ENCODE measurements around the gene BAIAP2. TPM values are rescaled to one million over a fixed set of nuclear protein-coding genes. Genes with fewer than 3 reads are reported as not detected.

The BAIAP2 gene
- total RNA-seq, 1 donor from 2014 or later, result 7.3 TPM

DNA sequence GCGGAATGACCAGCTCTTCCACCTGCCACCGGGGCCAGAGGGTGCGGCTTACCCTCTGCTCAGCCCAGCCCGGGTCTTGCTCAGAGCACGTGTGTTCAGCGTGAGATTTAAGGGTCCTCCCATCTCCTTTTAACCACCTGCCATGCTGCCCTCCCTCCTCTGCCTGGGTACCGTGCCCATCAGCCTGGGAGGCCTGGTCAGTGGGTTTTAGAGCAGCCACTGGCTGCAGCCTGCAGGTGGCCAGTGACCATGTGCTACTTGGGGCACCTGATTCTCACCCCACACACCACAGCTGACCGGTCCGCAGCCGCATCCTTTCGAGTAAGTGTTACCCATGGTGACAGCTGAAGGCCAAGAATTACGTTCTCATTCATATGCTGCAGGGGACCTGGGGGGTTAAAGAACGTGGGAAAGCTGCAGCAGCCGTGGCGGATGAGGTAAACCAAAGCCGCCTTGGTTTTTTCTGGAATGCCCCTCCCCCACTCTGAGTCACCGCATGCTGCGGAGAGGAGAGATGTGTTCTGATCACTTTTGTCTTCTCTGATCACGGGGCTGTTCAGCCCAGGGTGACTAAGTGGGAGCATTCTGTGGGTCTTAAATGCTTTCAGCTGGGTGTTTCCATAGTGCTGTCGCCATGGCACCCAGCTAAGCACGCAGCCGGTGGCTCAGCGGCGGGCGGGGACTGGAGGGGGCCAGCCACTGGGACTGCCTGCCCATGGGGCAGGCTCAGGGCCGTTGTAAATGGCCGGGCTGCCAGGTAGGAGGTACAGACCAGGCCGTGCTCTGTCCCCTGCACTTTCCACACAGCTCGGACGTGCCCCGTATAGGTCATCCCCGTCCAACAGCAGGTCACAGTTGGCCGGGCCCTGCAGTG is 59.8 kb downstream of the BAIAP2 start:
- Histone ChIP-seq H3K4me3 (ENCODE audit: low read length in 3 of 3) (peak overlapping the region in 1 of 3 donors; percentile 13), H3K4me1 (ENCODE audit: control insufficient read depth in 3 of 3, insufficient read depth in 3 of 3, low read length in 3 of 3) (peaks cover 28 to 46% (median 35%) of the 10 kb centered on the region in 3 donors), H3K9ac (ENCODE audit: low read depth in 1 of 3, low read length in 3 of 3) (peak overlapping the region in 1 of 3 donors; percentile 45)

DNA sequence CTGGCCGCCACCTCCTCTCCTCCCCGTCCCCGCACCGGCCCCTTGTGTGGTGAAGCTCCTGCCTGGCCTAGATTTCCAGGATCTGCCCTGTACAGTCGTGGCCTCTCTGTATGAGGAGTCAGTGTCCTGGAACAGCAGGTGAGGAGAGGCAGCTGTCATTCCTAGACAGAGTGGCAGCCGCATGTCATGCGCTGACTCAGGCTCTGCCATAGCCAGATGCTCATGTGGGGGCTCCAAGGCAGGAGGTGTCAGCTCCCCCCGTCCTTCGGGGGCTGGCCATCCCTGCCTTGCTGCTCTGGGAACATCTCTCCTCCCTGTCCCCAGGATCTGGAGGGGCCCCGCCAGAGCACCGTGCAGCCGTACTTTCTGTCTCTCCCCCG is 60.4 kb downstream of the BAIAP2 start:
- H3K36me3 ChIP-seq (ENCODE audit: control insufficient read depth in 3 of 3, insufficient read depth in 3 of 3, low read length in 3 of 3), result peaks cover 0 to 3% (median 0%) of the 10 kb centered on the region in 3 donors
- H3K9ac ChIP-seq (ENCODE audit: low read depth in 1 of 3, low read length in 3 of 3), result peak overlapping the region in 1 of 3 donors; percentile 45
- no peaks in the 10 kb centered on the region for H3K9me3 ChIP-seq (ENCODE audit: control insufficient read depth in 3 of 3, low read length in 3 of 3)
- peaks cover 28 to 46% (median 35%) of the 10 kb centered on the region in 3 donors for H3K4me1 ChIP-seq (ENCODE audit: control insufficient read depth in 3 of 3, insufficient read depth in 3 of 3, low read length in 3 of 3)
- peaks cover 0 to 3% (median 3%) of the 10 kb centered on the region in 3 donors for H3K27me3 ChIP-seq (ENCODE audit: control insufficient read depth in 3 of 3, insufficient read depth in 3 of 3, low read length in 3 of 3)
- H3K27ac ChIP-seq (ENCODE audit: low read depth, low read length), result peak overlapping the region; percentile 44
- peak overlapping the region in 1 of 3 donors; percentile 13 for H3K4me3 ChIP-seq (ENCODE audit: low read length in 3 of 3)

More for the DNA sequence above, 59.8 kb downstream of the BAIAP2 start:
- Histone ChIP-seq H3K27me3 (ENCODE audit: control insufficient read depth in 3 of 3, insufficient read depth in 3 of 3, low read length in 3 of 3) (peaks cover 0 to 3% (median 3%) of the 10 kb centered on the region in 3 donors), H3K36me3 (ENCODE audit: control insufficient read depth in 3 of 3, insufficient read depth in 3 of 3, low read length in 3 of 3) (no peaks in the 10 kb centered on the region), H3K27ac (ENCODE audit: low read depth, low read length) (peak overlapping the region; percentile 44), H3K9me3 (ENCODE audit: control insufficient read depth in 3 of 3, low read length in 3 of 3) (no peaks in the 10 kb centered on the region)

GRCh38 chr17:81096741-81097133 is 61.8 kb downstream of the BAIAP2 start:
- peaks cover 30 to 48% (median 38%) of the 10 kb centered on the region in 3 donors for H3K4me1 ChIP-seq (ENCODE audit: control insufficient read depth in 3 of 3, insufficient read depth in 3 of 3, low read length in 3 of 3)
- H3K9ac ChIP-seq (ENCODE audit: low read depth in 1 of 3, low read length in 3 of 3), result no peak overlapping the region
- H3K27ac ChIP-seq (ENCODE audit: low read depth, low read length), result peak overlapping the region; percentile 28

DNA sequence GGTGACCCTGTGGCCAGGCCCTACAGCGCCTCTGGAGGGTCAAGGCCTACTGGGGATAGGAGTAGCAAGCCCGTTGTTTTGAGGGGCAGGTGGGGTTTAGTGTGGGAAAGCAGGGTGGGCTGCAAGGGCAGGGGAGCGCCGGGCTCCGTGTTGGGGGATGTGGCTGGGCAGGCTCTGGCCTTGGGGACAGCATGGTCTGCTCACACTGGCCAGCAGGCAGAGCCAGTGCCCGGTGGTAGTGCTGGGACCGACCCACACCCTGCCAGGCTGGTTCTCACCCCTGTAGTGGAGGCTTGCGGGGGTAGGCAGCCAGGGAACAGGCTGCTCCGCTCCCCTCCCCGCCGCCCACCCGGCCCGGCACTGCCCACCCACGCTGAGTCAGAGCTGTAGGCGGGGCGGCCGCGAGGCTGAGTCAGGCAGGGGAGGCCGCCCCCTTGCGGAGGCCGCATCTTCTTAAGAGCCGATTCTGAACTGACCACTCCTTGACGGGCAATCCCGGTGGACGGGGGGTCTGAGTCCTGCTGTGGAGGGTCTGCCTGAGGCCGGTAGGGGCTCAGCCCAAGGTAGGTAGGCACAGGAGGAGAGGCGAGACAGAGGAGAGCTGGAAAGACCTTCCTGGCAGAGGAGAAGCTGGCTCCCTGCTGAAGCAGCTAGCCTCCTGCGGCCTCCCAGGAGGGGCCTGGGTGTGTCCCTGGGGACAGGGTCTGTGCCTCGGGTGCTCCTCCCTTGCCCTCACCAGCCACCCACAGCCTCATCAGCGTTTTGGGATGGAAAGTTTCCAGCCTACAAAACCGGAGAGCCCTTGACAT is 62.4 kb downstream of the BAIAP2 start:
- Histone ChIP-seq H3K36me3 (ENCODE audit: control insufficient read depth in 3 of 3, insufficient read depth in 3 of 3, low read length in 3 of 3) (peaks cover 0 to 3% (median 0%) of the 10 kb centered on the region in 3 donors), H3K4me1 (ENCODE audit: control insufficient read depth in 3 of 3, insufficient read depth in 3 of 3, low read length in 3 of 3) (peaks cover 30 to 51% (median 38%) of the 10 kb centered on the region in 3 donors), H3K9me3 (ENCODE audit: control insufficient read depth in 3 of 3, low read length in 3 of 3) (no peaks in the 10 kb centered on the region), H3K9ac (ENCODE audit: low read depth in 1 of 3, low read length in 3 of 3) (peak overlapping the region in 2 of 3 donors; percentile 14 to 71), H3K27ac (ENCODE audit: low read depth, low read length) (peak overlapping the region; percentile 28), H3K4me3 (ENCODE audit: low read length in 3 of 3) (peak overlapping the region in 1 of 3 donors; percentile 2), H3K27me3 (ENCODE audit: control insufficient read depth in 3 of 3, insufficient read depth in 3 of 3, low read length in 3 of 3) (peaks cover 0 to 3% (median 3%) of the 10 kb centered on the region in 3 donors)

More at GRCh38 chr17:81096741-81097133, 61.8 kb downstream of the BAIAP2 start:
- peaks cover 0 to 3% (median 0%) of the 10 kb centered on the region in 3 donors for H3K36me3 ChIP-seq (ENCODE audit: control insufficient read depth in 3 of 3, insufficient read depth in 3 of 3, low read length in 3 of 3)
- H3K27me3 ChIP-seq (ENCODE audit: control insufficient read depth in 3 of 3, insufficient read depth in 3 of 3, low read length in 3 of 3), result peaks cover 0 to 3% (median 3%) of the 10 kb centered on the region in 3 donors
- no peak overlapping the region for H3K4me3 ChIP-seq (ENCODE audit: low read length in 3 of 3)
- no peaks in the 10 kb centered on the region for H3K9me3 ChIP-seq (ENCODE audit: control insufficient read depth in 3 of 3, low read length in 3 of 3)

GRCh38 chr17:81097943-81098308 is 63.0 kb downstream of the BAIAP2 start:
- H3K27ac ChIP-seq (ENCODE audit: low read depth, low read length), result peak overlapping the region; percentile 19
- H3K4me1 ChIP-seq (ENCODE audit: control insufficient read depth in 3 of 3, insufficient read depth in 3 of 3, low read length in 3 of 3), result peaks cover 30 to 51% (median 38%) of the 10 kb centered on the region in 3 donors
- H3K9ac ChIP-seq (ENCODE audit: low read depth in 1 of 3, low read length in 3 of 3), result peak overlapping the region in 2 of 3 donors; percentile 14 to 71
- no peak overlapping the region for H3K4me3 ChIP-seq (ENCODE audit: low read length in 3 of 3)
- no peaks in the 10 kb centered on the region for H3K9me3 ChIP-seq (ENCODE audit: control insufficient read depth in 3 of 3, low read length in 3 of 3)
- peaks cover 0 to 3% (median 0%) of the 10 kb centered on the region in 3 donors for H3K36me3 ChIP-seq (ENCODE audit: control insufficient read depth in 3 of 3, insufficient read depth in 3 of 3, low read length in 3 of 3)
- peaks cover 0 to 3% (median 3%) of the 10 kb centered on the region in 3 donors for H3K27me3 ChIP-seq (ENCODE audit: control insufficient read depth in 3 of 3, insufficient read depth in 3 of 3, low read length in 3 of 3)

DNA sequence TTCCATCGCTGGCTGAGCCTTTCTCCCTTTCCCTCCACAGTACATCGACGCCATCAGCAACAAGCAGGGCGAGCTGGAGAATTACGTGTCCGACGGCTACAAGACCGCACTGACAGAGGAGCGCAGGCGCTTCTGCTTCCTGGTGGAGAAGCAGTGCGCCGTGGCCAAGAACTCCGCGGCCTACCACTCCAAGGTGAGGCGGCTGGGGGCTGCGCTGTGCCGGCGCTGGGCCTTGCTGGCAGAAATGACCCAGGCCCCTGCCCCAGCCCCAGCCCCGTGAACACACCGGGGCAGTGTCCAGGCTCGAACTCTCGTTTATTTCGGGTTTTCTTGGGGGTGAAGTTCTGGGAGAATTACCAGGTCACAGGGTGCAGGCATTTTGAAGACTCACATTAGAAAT is 64.9 kb downstream of the BAIAP2 start:
- H3K4me1 ChIP-seq (ENCODE audit: control insufficient read depth in 3 of 3, insufficient read depth in 3 of 3, low read length in 3 of 3), result peaks cover 25 to 41% (median 29%) of the 10 kb centered on the region in 3 donors
- peaks cover 0 to 3% (median 3%) of the 10 kb centered on the region in 3 donors for H3K36me3 ChIP-seq (ENCODE audit: control insufficient read depth in 3 of 3, insufficient read depth in 3 of 3, low read length in 3 of 3)
- no peak overlapping the region for H3K4me3 ChIP-seq (ENCODE audit: low read length in 3 of 3)
- H3K27me3 ChIP-seq (ENCODE audit: control insufficient read depth in 3 of 3, insufficient read depth in 3 of 3, low read length in 3 of 3), result peaks cover 0 to 3% (median 3%) of the 10 kb centered on the region in 3 donors
- H3K9me3 ChIP-seq (ENCODE audit: control insufficient read depth in 3 of 3, low read length in 3 of 3), result no peaks in the 10 kb centered on the region
- H3K9ac ChIP-seq (ENCODE audit: low read depth in 1 of 3, low read length in 3 of 3), result no peak overlapping the region
- H3K27ac ChIP-seq (ENCODE audit: low read depth, low read length), result no peak overlapping the region

- Histone ChIP-seq H3K4me1 (ENCODE audit: control insufficient read depth in 3 of 3, insufficient read depth in 3 of 3, low read length in 3 of 3) (peaks cover 18 to 33% (median 22%) of the 10 kb centered on the region in 3 donors), H3K36me3 (ENCODE audit: control insufficient read depth in 3 of 3, insufficient read depth in 3 of 3, low read length in 3 of 3) (peaks cover 0 to 5% (median 3%) of the 10 kb centered on the region in 3 donors), H3K4me3 (ENCODE audit: low read length in 3 of 3) (no peak overlapping the region), H3K27me3 (ENCODE audit: control insufficient read depth in 3 of 3, insufficient read depth in 3 of 3, low read length in 3 of 3) (peaks cover 0 to 3% (median 3%) of the 10 kb centered on the region in 3 donors), H3K27ac (ENCODE audit: low read depth, low read length) (no peak overlapping the region), H3K9me3 (ENCODE audit: control insufficient read depth in 3 of 3, low read length in 3 of 3) (no peaks in the 10 kb centered on the region), H3K9ac (ENCODE audit: low read depth in 1 of 3, low read length in 3 of 3) (no peak overlapping the region)
These were observed 65.7 kb downstream of the BAIAP2 start for GRCh38 chr17:81100668-81101067.

DNA sequence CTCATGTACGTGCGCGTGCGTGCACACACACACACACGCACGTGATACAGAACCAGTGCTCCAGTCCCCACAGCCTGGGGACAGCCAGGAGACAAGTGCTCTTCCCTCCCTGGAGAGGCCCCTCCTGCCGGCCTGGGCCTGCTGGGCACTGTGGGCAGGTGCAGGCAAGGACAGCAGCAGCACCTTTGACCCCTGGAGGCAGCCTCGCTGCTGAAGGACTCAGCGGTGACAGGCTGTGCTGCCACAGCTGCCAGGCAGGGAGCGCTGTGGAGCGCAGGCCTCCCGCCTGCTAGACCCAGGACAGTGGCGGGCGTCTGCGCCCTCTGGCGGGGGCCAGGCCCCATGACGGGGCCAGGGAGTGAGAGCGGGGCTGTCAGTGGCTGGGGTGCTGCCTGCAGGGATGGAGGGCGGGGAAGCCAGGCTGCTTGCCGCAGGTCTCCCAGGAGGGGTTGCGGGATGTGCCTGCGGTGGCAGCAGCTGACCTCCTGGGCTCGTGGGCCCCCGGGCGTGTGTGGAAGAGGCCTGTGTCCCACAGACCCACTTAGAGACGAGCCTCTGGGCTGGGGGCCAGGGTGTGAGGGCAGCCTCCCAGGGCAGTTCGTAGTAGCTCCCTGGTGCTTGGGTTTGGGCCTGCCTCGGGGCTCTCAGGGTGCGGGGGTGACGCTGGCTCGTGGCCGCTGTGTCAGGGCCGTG is 66.8 kb downstream of the BAIAP2 start:
- Histone ChIP-seq H3K4me1 (ENCODE audit: control insufficient read depth in 3 of 3, insufficient read depth in 3 of 3, low read length in 3 of 3) (peaks cover 11 to 23% (median 14%) of the 10 kb centered on the region in 3 donors), H3K9ac (ENCODE audit: low read depth in 1 of 3, low read length in 3 of 3) (no peak overlapping the region), H3K9me3 (ENCODE audit: control insufficient read depth in 3 of 3, low read length in 3 of 3) (no peaks in the 10 kb centered on the region), H3K27me3 (ENCODE audit: control insufficient read depth in 3 of 3, insufficient read depth in 3 of 3, low read length in 3 of 3) (peaks cover 0 to 3% (median 3%) of the 10 kb centered on the region in 3 donors), H3K27ac (ENCODE audit: low read depth, low read length) (no peak overlapping the region), H3K4me3 (ENCODE audit: low read length in 3 of 3) (no peak overlapping the region), H3K36me3 (ENCODE audit: control insufficient read depth in 3 of 3, insufficient read depth in 3 of 3, low read length in 3 of 3) (peaks cover 0 to 5% (median 3%) of the 10 kb centered on the region in 3 donors)

DNA sequence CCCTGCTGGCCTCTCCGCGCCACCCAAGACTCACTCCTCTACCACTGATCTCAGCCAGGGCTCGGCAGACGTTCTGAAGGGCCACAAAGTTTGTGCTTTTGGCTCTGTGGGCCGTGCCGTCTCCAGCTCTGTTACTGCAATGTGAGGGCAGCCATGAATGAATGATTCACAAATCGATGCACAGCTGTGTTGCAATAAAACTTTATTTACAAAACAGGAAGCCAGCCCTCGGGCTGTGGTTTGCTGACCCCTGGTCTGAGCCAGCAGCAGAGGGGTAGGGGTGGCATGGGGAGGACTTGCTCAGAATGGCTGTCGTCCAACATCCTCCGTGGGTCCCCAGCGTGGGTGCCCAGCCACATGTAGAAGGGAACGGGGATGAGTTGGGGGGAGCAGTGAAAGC is 67.4 kb downstream of the BAIAP2 start:
- Histone ChIP-seq H3K36me3 (ENCODE audit: control insufficient read depth in 3 of 3, insufficient read depth in 3 of 3, low read length in 3 of 3) (peaks cover 0 to 5% (median 3%) of the 10 kb centered on the region in 3 donors), H3K4me1 (ENCODE audit: control insufficient read depth in 3 of 3, insufficient read depth in 3 of 3, low read length in 3 of 3) (peaks cover 6 to 17% (median 8%) of the 10 kb centered on the region in 3 donors), H3K9me3 (ENCODE audit: control insufficient read depth in 3 of 3, low read length in 3 of 3) (no peaks in the 10 kb centered on the region)

More for the DNA sequence above, 67.4 kb downstream of the BAIAP2 start:
- no peak overlapping the region for H3K4me3 ChIP-seq (ENCODE audit: low read length in 3 of 3)
- H3K27me3 ChIP-seq (ENCODE audit: control insufficient read depth in 3 of 3, insufficient read depth in 3 of 3, low read length in 3 of 3), result peaks cover 0 to 3% (median 3%) of the 10 kb centered on the region in 3 donors
- no peak overlapping the region for H3K27ac ChIP-seq (ENCODE audit: low read depth, low read length)
- H3K9ac ChIP-seq (ENCODE audit: low read depth in 1 of 3, low read length in 3 of 3), result no peak overlapping the region

Measured in skeletal muscle tissue (tissue), 4 donors.